NCI-H187 (cell line): ENCODE data around the gene AGPAT1.
"Not testable (repeated sequence)": the region's sequence is repeated elsewhere in the genome, so short reads cannot be mapped to it uniquely, and the experiment has no call there.

Experiments
- DNase-seq, 2 experiments: peaks; one replicate each; lab custom pipeline; 2025; lab: John Stamatoyannopoulos, UW

AGPAT1 gene

DNA sequence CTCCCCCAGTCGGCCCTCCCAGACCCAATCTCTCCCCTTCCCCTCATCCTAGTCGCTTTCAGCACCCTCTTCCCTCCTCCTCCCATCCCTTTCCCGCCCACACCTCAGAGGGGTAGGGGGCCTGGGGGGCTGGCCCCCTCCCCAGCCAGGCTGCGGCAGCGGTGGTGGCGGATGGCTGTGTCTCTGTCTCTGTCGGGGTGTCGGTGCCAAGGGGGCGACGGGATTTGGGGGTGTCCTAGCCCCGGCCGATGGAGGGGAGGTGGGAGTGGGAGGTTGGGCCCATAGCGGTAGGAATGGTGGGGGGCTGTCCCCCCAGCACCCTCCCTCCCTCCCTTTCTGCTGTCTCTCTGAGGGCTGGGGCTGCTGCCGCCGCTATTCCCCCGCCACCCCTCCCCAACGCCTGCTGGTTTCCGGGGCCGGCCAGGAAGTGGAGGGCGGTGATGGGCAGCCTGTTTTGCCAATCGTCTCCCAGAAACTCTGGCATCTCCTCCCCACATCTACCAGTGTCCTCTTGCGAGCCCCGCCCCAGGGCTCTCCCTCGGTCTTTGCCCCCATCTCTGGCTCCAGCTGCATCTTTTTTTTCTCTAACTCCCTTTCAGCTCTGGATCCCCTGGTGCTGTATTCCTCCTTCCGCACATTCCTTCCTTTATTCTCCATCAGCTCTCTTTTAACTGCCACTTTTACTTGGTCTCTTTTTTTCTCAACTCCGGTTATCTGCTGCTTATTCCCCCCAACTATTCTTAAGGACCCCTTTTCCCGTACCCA, at the start of gene AGPAT1:
TSS of gene AGPAT1 (minus strand) at position 374 of the 765 bp plus-strand sequence. CDS start 4,588 bp downstream, outside the sequence.
- DNase-seq = peak; percentile 90 to 95

GRCh38 chr6:32224696-32225095, 48.8 kb upstream of the AGPAT1 start:
- no peak for DNase-seq

DNA sequence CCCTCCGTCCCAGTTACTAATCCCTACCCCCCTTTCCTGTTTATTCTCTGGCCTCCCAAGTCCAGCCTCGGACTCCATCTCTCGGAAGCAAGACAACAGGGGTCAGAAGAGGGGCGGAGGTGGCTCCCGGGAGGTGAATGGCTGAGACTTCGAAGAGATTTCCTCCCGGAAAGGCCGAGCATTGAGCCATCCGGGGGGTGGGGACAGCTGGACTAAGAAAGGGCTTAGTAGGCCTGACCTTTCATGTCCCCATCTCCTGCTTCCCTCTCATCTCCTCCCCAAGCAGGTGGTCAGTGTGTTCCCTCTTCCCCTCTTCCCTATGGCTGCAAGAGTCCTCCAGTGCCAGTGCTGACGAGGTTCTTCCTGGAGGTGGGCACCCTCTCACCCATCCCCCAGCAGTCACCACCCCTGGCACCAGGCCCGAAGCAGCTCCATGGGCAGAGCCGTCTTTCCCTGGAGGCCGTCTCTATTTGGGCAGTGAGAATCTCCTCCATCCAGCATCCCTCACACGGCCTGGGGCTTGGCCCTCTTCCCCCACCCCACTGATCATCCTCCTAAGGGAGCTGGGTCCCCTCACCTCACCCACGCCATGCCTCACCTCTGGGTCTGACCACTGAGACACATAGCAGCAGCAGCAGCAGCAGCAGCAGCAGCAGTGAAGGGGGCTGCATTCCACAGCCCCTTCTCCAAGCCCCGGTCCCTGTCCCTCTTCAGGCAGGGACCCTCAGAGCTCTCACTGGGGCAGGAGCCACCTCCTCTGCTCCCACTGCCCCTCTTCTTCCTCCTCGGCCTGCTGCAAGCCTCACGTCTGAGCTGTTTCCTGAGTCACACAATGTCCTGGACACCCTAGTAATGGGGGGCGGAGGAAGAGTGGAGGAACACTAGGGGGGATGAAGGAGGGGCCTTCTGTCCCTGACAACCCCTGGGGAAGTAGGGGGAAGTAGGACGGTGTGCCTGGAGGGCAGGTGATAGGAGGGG, 47.7 kb upstream of the AGPAT1 start, which contains the start of gene NOTCH4:
TSS of gene NOTCH4 (minus strand) at position 810 of the 978 bp plus-strand sequence. CDS start at position 671, 139 bp downstream.
- DNase-seq = no peak

- DNase-seq = no peak
Observed at GRCh38 chr6:32222333-32223230, 46.7 kb upstream of the AGPAT1 start.

- no peak for DNase-seq
Observed at GRCh38 chr6:32220021-32220420, 44.1 kb upstream of the AGPAT1 start.

DNA sequence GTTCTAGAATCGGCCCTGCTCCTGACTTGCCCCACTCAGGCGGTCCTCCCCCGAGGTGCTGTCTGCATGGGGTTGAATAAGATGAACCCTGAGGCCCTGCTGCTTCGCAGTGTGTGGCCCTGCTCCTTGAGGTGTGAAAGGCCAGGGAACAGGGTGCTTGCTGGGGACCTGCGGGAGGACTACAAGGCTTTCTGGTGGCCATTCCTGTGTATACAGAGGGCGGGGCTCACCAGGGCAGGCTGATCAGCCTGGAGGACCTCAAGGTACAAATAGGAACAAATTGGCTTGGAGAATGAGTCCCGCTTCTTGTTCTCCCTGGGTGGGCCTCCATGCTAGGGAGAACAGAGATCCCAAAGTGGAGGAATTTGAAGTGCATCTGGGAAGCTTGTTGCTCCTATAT, 42.3 kb upstream of the AGPAT1 start:
- no peak for DNase-seq

DNA sequence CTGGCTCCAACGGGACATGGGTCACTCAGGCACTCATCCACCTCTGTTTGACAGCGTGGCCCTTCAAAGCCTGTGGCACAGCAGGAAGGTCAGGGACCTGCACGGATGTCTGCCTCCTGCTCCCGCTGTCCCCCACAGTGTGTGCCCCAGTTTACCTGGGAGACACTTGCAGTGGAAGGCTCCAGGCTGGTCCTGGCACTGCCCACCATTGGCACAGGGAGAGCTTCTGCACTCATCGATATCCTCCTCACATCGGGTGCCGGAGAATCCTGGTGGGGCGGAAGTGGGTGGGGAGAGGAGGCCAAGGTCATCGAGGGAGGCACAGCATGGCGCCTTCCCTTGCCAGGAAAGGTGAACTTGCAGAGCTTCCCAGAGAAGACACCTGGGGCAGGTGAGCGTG, 41.1 kb upstream of the AGPAT1 start:
- DNase-seq = no peak

GRCh38 chr6:32216285-32216684, 40.4 kb upstream of the AGPAT1 start:
- DNase-seq = no peak

GRCh38 chr6:32215617-32216016, 39.7 kb upstream of the AGPAT1 start:
- DNase-seq = no peak

DNA sequence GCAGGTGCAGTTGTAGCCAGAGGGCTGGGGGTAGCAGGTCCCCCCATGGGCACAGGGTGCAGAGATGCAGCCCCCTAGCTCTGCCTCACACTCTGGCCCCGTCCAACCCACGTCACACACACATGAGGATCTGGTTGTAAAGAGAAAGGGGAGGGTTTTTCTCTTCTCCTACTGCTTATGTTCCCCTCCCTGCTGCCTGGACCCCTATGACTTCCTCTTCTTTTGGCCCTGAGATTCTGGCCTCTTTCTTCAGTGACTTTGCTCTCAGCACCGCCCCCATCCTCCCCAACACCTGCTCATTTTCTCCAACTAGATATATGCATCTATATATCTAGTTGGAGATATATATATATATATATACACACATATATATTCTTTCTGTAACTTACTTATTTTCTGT, 38.2 kb upstream of the AGPAT1 start:
- no peak for DNase-seq

GRCh38 chr6:32213649-32214048, 37.8 kb upstream of the AGPAT1 start:
- no peak for DNase-seq

DNA sequence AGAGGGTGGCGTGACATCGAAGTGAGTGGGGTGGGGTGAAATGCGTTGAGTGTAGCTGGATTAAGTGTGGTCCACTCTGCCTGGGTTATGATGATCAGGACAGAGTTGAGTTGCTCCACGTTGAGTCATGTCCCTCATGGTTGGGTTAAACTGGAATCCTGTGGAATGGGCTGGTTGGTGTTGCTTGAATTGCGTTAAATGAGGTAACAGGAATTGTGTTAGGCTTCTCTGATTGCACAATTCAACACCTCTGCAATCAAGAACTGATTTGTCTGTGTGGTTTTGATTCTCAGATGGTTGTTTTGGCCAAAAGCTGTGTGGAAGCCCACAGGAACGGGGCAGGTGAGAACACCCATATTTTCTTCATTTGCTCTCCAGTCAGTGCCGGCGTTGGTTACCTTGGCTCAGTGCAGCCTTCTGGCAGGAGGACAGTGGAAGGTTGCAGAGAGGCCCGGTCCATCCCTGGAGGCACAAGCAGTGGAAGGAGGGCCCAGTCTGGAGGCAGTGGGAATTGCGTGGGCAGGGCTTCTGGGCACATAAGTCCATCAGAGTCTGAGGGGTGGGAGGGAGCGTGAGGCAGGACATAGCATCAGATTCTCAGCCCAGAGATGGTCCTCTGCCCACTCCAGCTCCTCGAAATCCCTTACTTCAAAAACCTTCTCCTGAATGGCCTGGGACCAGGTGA, 36.3 kb upstream of the AGPAT1 start:
- no peak for DNase-seq

DNA sequence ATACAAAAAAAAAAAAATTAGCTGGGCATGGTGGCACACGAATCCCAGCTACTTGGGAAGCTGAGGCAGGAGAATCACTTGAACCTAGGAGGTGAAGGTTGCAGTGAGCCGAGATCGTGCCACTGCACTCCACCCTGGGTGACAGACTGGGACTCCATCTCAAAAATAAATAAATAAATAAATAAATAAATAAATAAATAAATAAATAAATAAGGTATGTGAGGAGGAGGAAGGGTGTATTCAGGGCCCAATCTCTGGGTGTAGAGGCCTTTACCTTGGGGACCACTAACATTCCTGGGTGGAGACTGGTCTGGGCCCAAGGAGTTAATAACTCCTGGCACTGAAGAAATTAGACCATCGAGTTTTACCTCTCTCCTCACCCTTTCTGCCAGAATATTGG, 35.5 kb upstream of the AGPAT1 start:
- not testable (repeated sequence) for DNase-seq

DNA sequence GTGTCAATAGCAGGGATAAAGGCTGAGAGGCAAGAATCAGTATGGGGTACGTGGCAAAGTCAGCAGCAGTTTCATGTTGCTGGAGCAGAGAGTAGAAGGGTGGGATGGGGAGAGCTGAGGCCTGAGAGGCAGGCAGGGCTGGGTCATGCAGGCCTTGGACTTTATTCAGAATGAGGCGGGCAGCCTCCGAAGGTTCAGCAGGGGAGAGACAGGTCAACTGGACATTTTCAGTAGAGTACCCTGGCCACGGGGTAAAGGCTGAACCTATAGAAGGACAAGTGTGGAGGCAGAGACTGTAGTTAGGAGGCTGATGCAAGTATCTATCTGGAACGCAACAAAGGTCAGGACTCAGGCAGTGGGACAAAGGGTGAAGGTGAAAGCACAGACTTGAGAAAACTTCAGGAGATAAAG, 34.3 kb upstream of the AGPAT1 start:
- DNase-seq = no peak

GRCh38 chr6:32208996-32209395, 33.1 kb upstream of the AGPAT1 start:
- DNase-seq = no peak

DNA sequence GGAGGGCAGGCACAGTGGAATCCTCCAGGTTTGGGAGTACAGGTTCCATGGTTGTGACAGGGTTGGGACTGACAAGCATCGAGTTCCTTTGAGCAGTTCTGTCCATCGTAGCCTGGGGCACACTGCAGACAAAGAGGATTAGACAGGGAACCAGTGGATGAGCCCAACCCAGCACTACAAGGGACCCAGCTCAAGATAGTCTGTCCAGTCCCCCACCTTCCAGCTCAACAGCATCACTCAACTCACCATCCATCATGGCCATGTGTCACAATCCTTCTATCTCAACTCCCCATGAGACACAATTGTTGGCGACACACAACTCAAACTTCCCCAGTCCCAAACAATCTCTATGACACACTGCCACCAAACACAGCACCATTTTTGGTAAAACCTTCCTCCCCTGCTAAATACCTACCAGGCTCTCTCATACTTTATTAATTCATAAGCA, 28.4 kb upstream of the AGPAT1 start:
- no peak for DNase-seq

- DNase-seq = no peak
Observed at GRCh38 chr6:32203426-32204267, 27.8 kb upstream of the AGPAT1 start.

DNA sequence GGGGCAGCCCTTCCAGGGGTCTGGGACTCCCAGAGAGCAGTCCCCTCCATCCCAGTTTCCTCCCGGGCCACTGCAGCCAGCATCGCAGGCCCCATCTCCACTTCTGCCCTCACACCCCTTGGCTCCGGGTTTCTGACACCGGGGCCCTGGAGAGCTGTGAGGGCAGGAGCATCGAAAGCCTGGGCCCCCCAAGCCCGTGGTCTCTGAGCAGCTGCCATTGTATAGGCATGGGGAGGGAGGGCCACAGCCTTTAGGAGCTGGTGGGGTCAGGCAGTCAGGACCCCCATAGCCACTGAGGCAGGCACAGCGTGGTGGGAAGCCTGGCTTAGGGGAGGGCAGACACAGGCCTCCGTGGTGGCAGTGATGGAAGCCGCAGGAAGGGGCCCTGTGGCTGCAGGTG, 26.3 kb upstream of the AGPAT1 start:
- DNase-seq = no peak

GRCh38 chr6:32200711-32201475, 25.0 kb upstream of the AGPAT1 start:
- no peak for DNase-seq
